GM12878 (cell line): ENCODE data around the gene ATF7IP. TPM values are rescaled to one million over a fixed set of nuclear protein-coding genes. Genes with fewer than 3 reads are reported as not detected.

ENCODE experiments used
- ATAC-seq: fragments of 200-7000 bp; cut with Tn5 transposase; 3 replicates; pipeline ENCODE4 v1.9.1; 2020; ENCODE audit warnings: mild to moderate bottlenecking, moderate library complexity
- BruUV-seq: library from RNA; stranded (reverse); fragments of 400-500 nt; replicated peaks from 2 replicates; lab custom pipeline; 2021; lab: Mats Ljungman, UMichigan
- CTCF ChIA-PET: fragments of 300-600 bp; sonication (Branson Sonifier 250); formaldehyde crosslinking; extraction: SDS; loops from one replicate; lab custom pipeline; 2021; ENCODE audit warnings: inconsistent platforms; lab: Yijun Ruan, JAX
- POLR2A ChIA-PET: fragments of 350-600 bp; formaldehyde crosslinking; extraction: SDS; loops from one replicate; lab custom pipeline; 2021; ENCODE audit warnings: inconsistent platforms; lab: Charles Lee
- RAD21 ChIA-PET: fragments of 300-600 bp; sonication (Branson Sonifier 250); formaldehyde crosslinking; loops from one replicate; lab custom pipeline; 2023; ENCODE audit warnings: antibody characterized with exemption; ENCODE audit not compliant: unreplicated experiment; lab: Charles Lee
- SMC1A ChIA-PET: fragments of 300-600 bp; sonication (Branson Sonifier 250); formaldehyde crosslinking; loops from one replicate; lab custom pipeline; 2023; ENCODE audit not compliant: unreplicated experiment, uncharacterized antibody; lab: Charles Lee
- DNase-seq: peaks from one replicate; pipeline ENCODE4 v3.0.0-alpha.2; 2011; ENCODE audit warnings: low read depth, low spot score
- FAIRE-seq: peaks from 3 replicates; lab custom pipeline; 2011; peaks lifted over from hg19 to GRCh38; lab: Jason Lieb, UNC
- H2AFZ ChIP-seq: 2 replicates; pipeline ENCODE4 v1.6.0; 2011; ENCODE audit warnings: low read depth, low read length, control low read depth; ENCODE audit not compliant: control insufficient read depth
- H3K27ac ChIP-seq: 2 replicates; pipeline ENCODE4 v1.5.1; 2011; ENCODE audit warnings: control low read depth; ENCODE audit not compliant: control insufficient read depth, insufficient read depth
- H3K27me3 ChIP-seq, 2 experiments: replicated peaks in 1 of 2; 2 replicates each; pipeline versions ENCODE4 v1.6.0 to v1.6.1; 2011; ENCODE audit warnings: low read length in 1 of 2; ENCODE audit not compliant: control insufficient read depth in 2 of 2, insufficient read depth in 2 of 2
- H3K36me3 ChIP-seq, 2 experiments: 2 replicates each; pipeline ENCODE4 v1.5.1; 2011; ENCODE audit warnings: low read length in 1 of 2; ENCODE audit not compliant: control insufficient read depth in 2 of 2, insufficient read depth in 2 of 2
- H3K4me1 ChIP-seq: 2 replicates; pipeline ENCODE4 v1.6.1; 2011; ENCODE audit warnings: mild to moderate bottlenecking, low read length, moderate library complexity, mixed read lengths; ENCODE audit not compliant: control insufficient read depth, insufficient read depth
- H3K4me2 ChIP-seq: 2 replicates; pipeline ENCODE4 v1.6.0; 2011; ENCODE audit warnings: control low read depth; ENCODE audit not compliant: control insufficient read depth, insufficient read depth
- H3K4me3 ChIP-seq: fragments of 200-600 bp; sonication (generic); 2 replicates; pipeline ENCODE4 v1.5.1; 2016
- H3K79me2 ChIP-seq: 2 replicates; pipeline ENCODE4 v1.6.0; 2011; ENCODE audit warnings: low read length; ENCODE audit not compliant: control insufficient read depth, insufficient read depth
- H3K9ac ChIP-seq: 2 replicates; pipeline ENCODE4 v1.8.0; 2011; ENCODE audit warnings: low read length, control low read depth, mixed read lengths; ENCODE audit not compliant: control insufficient read depth, insufficient read depth
- H3K9me3 ChIP-seq: replicated peaks from 3 replicates; pipeline ENCODE4 v1.5.1; 2011; ENCODE audit warnings: mild to moderate bottlenecking, low read length; ENCODE audit not compliant: control insufficient read depth, insufficient read depth
- H4K20me1 ChIP-seq: 2 replicates; pipeline ENCODE4 v1.6.0; 2011; ENCODE audit not compliant: control insufficient read depth, insufficient read depth
- CBFB ChIP-seq: IDR thresholded peaks from 2 replicates; pipeline ENCODE4 v1.6.1; 2016; ENCODE audit warnings: antibody characterized with exemption, low read depth
- CHD1 ChIP-seq: IDR thresholded peaks from 2 replicates; pipeline ENCODE4 v1.6.1; 2012; ENCODE audit warnings: low read depth, low read length, improper control_type of control experiment
- CHD4 ChIP-seq: fragments of 200-600 bp; sonication (generic); IDR thresholded peaks from 2 replicates; pipeline ENCODE4 v1.6.1; 2016; ENCODE audit warnings: mild to moderate bottlenecking
- GATAD2B ChIP-seq: fragments of 450-650 bp; conservative IDR thresholded peaks from 2 replicates; pipeline ENCODE4 v1.6.1; 2017; ENCODE audit warnings: low read depth, mild to moderate bottlenecking, moderate library complexity
- HDAC2 ChIP-seq: fragments of 200-600 bp; sonication (generic); IDR thresholded peaks from 2 replicates; pipeline ENCODE4 v1.6.1; 2017
- JUNB ChIP-seq: IDR thresholded peaks from 2 replicates; pipeline ENCODE4 v1.6.1; 2016; ENCODE audit warnings: antibody characterized with exemption, mild to moderate bottlenecking
- KAT2A ChIP-seq: conservative IDR thresholded peaks from 2 replicates; pipeline ENCODE4 v1.6.1; 2011; ENCODE audit warnings: low read depth, low read length; ENCODE audit not compliant: control insufficient read depth
- NFYB ChIP-seq: IDR thresholded peaks from 2 replicates; pipeline ENCODE4 v1.6.1; 2011; ENCODE audit warnings: low read depth, mild to moderate bottlenecking, low read length, improper control_type of control experiment, moderate library complexity; ENCODE audit not compliant: insufficient read depth
- NR2C1 ChIP-seq: fragments of 450-650 bp; IDR thresholded peaks from 2 replicates; pipeline ENCODE4 v1.6.1; 2017; ENCODE audit warnings: antibody characterized with exemption, mild to moderate bottlenecking, moderate library complexity
- NR2C2 ChIP-seq: IDR thresholded peaks from 2 replicates; pipeline ENCODE4 v1.6.1; 2011; ENCODE audit warnings: borderline replicate concordance, low read depth; ENCODE audit not compliant: control insufficient read depth, insufficient read length
- PAX5 ChIP-seq: IDR thresholded peaks from 2 replicates; pipeline ENCODE4 v1.6.1; 2011; ENCODE audit warnings: low read depth, low read length, borderline replicate concordance
- RUNX3 ChIP-seq: IDR thresholded peaks from 2 replicates; pipeline ENCODE4 v1.6.1; 2012; ENCODE audit warnings: low read length, inconsistent platforms
- SREBF2 ChIP-seq: IDR thresholded peaks from 2 replicates; pipeline ENCODE4 v1.6.1; 2012; ENCODE audit warnings: mild to moderate bottlenecking, low read length
- STAT1 ChIP-seq: fragments of 450-650 bp; conservative IDR thresholded peaks from 2 replicates; pipeline ENCODE4 v1.6.1; 2014; ENCODE audit warnings: antibody characterized with exemption, mild to moderate bottlenecking
- SUZ12 ChIP-seq: fragments of 200-600 bp; sonication (generic); IDR thresholded peaks from one replicate; pipeline ENCODE4 v1.6.1; 2018; ENCODE audit warnings: antibody characterized with exemption, mild to moderate bottlenecking; ENCODE audit not compliant: unreplicated experiment
- TAF1 ChIP-seq: IDR thresholded peaks from 2 replicates; pipeline ENCODE4 v1.6.1; 2011; ENCODE audit warnings: mild to moderate bottlenecking, low read depth, low read length, borderline replicate concordance
- TARDBP ChIP-seq: IDR thresholded peaks from 2 replicates; pipeline ENCODE4 v1.6.1; 2016; ENCODE audit warnings: borderline replicate concordance
- in situ Hi-C: fragments of 300-500 bp; cut with MboI; formaldehyde crosslinking; loops from 9 replicates; pipeline ENCODE4 v1.14.3; 2018; ENCODE audit warnings: mixed read lengths
- intact Hi-C: fragments of 100-400 bp; cut with micrococcal nuclease; formaldehyde crosslinking; loops from one replicate; pipeline ENCODE4 v1.14.2; 2022; ENCODE audit not compliant: unreplicated experiment
- polyA plus RNA-seq, 11 experiments: library from polyadenylated mRNA; depleted of rRNA in 4 of 11; unstranded in 6 of 11; stranded (reverse) in 5 of 11; fragments of >200 nt; fragmentation: Nextera tagmentation in 4 of 11; fragmentation: Illumina TruSeq in 1 of 11; extraction: Ambion mirVana in 4 of 11; extraction: Trizol in 1 of 11; gene quantifications; 1 replicate in 1 of 11; 2 replicates in 10 of 11; pipeline versions ENCODE4 v1.2.1 to v1.2.3, GENCODE V29; 2011 to 2016; ENCODE audit warnings: inconsistent platforms in 2 of 11, missing spikeins in 2 of 11, low read depth in 1 of 11
- total RNA-seq, 4 experiments: library from RNA; depleted of rRNA in 3 of 4; stranded (reverse); fragments of >200 nt in 3 of 4; fragmentation: Illumina TruSeq in 1 of 4; extraction: Trizol in 1 of 4; gene quantifications; 2 replicates each; pipeline versions ENCODE4 v1.2.1 to v1.2.3, GENCODE V29; 2013 to 2021
- TF ChIP-seq, protein P1 (sequence below): fragments of 450-650 bp; conservative IDR thresholded peaks from 2 replicates; pipeline ENCODE4 v1.6.1; 2017; ENCODE audit warnings: mild to moderate bottlenecking, moderate library complexity
- TF ChIP-seq, protein P2 (sequence below): fragments of 450-650 bp; IDR thresholded peaks from 2 replicates; pipeline ENCODE4 v1.6.1; 2016; ENCODE audit warnings: mild to moderate bottlenecking

The ATF7IP gene
- total and polyA plus RNA-seq, 10 of the 15 experiments (the other 5 are each of a cell fraction or from before 2014, with no cell fraction given) = 6.2 to 66.6 (median 29.3) TPM

DNA sequence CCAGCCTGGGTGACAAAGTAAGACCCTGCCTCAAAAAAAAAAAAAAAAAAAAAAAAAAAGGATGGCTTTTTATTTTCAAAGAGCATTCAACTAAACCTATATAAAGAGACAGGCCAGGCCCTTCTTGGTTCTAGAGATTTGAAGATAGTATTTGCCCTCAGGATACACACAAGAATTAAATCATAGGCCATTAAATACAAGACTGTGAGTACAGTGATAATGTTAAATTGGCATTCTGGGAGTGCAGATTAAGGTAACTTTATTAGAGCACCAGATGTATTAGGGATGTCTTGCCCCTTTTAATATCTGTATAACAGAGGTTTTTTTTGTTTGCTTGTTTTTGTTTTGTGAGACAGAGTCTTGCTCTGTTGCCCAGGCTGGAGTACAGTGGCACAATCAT lies 61.3 kb downstream of the ATF7IP start:
- Histone ChIP-seq H3K36me3 (peaks cover 4 to 20% of the 10 kb centered on the region in 2 experiments; a peak in 3 of 4 replicates), H3K27me3 (no peaks in the 10 kb centered on the region), H4K20me1 (no peaks in the 10 kb centered on the region), H3K9me3 (peaks cover 24% of the 10 kb centered on the region), H3K79me2 (peaks cover 34% of the 10 kb centered on the region), H3K4me3 (no peak overlapping the region), H2AFZ (no peak overlapping the region), H3K4me1 (no peaks in the 10 kb centered on the region), H3K4me2 (no peak overlapping the region), H3K27ac (no peak overlapping the region), H3K9ac (no peak overlapping the region)
- no TSS peak for BruUV-seq
- ATAC-seq (no peak), DNase-seq (no peak), FAIRE-seq (no peak)
- ChIA-PET SMC1A (no interaction called here), POLR2A (no interaction called here), RAD21 (interaction anchor here (0.8 kb wide), 1 partner anchor 15 kb away, joined by 3 read pairs; no protein-coding TSS in a partner anchor), CTCF (interaction anchor here (0.7 kb wide), 1 partner anchor 9 kb away, joined by 3 read pairs; no protein-coding TSS in a partner anchor)
- intact Hi-C loops (no loop called here), in situ Hi-C loops (no loop called here)
- TF ChIP-seq TAF1 (no peak), CBFB (no peak), CHD4 (no peak), NR2C1 (no peak), SREBF2 (no peak), SUZ12 (no peak), KAT2A (no peak), GATAD2B (no peak), NFYB (no peak), CHD1 (no peak), HDAC2 (no peak), STAT1 (no peak), NR2C2 (no peak), JUNB (no peak), RUNX3 (no peak), PAX5 (no peak), TARDBP (no peak)
- TF ChIP-seq, protein P1, sequence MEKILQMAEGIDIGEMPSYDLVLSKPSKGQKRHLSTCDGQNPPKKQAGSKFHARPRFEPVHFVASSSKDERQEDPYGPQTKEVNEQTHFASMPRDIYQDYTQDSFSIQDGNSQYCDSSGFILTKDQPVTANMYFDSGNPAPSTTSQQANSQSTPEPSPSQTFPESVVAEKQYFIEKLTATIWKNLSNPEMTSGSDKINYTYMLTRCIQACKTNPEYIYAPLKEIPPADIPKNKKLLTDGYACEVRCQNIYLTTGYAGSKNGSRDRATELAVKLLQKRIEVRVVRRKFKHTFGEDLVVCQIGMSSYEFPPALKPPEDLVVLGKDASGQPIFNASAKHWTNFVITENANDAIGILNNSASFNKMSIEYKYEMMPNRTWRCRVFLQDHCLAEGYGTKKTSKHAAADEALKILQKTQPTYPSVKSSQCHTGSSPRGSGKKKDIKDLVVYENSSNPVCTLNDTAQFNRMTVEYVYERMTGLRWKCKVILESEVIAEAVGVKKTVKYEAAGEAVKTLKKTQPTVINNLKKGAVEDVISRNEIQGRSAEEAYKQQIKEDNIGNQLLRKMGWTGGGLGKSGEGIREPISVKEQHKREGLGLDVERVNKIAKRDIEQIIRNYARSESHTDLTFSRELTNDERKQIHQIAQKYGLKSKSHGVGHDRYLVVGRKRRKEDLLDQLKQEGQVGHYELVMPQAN = no peak
- TF ChIP-seq, protein P2, sequence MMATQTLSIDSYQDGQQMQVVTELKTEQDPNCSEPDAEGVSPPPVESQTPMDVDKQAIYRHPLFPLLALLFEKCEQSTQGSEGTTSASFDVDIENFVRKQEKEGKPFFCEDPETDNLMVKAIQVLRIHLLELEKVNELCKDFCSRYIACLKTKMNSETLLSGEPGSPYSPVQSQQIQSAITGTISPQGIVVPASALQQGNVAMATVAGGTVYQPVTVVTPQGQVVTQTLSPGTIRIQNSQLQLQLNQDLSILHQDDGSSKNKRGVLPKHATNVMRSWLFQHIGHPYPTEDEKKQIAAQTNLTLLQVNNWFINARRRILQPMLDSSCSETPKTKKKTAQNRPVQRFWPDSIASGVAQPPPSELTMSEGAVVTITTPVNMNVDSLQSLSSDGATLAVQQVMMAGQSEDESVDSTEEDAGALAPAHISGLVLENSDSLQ = no peak
